HG02943 (cell line): Measurements from ENCODE around the gene ADGRG1.

Source experiments
- ATAC-seq: cut with Tn5 transposase; IDR thresholded peaks from one replicate; pipeline ENCODE4 v1.9.1; 2021; ENCODE audit warnings: mild to moderate bottlenecking, low read depth, moderate library complexity; ENCODE audit not compliant: unreplicated experiment

Gene ADGRG1

GRCh38 chr16:57694725-57695679 lies 66.6 kb downstream of the ADGRG1 start, which contains the start of gene DRC7:
TSS of gene DRC7 (plus strand) at chr16:57694806. CDS start at chr16:57697950, 3,144 bp downstream.
- ATAC-seq: no peak

DNA sequence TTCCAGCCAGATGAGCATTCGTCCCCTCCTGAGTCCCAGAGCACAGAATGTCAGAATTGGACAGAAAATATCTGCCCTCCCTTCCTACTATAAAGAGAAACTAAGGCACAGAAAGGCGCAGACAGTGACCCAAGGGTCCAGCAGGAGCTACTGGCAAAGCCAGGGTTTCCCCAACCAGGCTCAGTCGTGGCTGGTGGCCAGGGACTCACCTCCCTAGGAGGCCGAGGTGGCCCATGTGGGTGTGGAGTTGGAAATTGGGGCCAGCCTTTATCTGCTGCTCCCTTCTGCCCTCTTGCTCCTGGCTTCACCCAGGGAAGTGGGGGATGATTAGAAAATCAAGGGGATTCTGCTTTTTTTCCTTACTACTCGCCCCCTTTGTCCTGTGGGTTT lies 67.2 kb downstream of the ADGRG1 start:
- no peak for ATAC-seq

DNA sequence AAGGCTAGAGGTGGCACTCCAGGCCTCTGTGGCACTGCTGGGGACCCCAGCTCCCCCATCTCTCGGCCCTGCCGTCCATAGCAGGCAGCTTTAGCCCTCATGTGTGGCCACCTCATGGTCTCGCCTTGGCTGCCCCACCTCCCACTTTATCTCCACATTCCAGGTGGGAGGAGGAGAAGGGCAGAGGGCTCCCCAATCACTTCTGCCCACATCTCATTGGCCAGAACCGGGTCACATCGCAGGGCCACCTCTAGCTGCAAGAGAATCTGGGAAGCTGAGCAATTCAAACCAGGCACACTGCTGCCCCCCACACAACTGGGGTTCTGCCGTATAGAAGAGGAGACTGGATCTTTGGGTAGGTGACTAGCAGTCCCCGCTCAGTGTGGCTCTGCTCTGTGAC lies 67.8 kb downstream of the ADGRG1 start:
- no peak for ATAC-seq

DNA sequence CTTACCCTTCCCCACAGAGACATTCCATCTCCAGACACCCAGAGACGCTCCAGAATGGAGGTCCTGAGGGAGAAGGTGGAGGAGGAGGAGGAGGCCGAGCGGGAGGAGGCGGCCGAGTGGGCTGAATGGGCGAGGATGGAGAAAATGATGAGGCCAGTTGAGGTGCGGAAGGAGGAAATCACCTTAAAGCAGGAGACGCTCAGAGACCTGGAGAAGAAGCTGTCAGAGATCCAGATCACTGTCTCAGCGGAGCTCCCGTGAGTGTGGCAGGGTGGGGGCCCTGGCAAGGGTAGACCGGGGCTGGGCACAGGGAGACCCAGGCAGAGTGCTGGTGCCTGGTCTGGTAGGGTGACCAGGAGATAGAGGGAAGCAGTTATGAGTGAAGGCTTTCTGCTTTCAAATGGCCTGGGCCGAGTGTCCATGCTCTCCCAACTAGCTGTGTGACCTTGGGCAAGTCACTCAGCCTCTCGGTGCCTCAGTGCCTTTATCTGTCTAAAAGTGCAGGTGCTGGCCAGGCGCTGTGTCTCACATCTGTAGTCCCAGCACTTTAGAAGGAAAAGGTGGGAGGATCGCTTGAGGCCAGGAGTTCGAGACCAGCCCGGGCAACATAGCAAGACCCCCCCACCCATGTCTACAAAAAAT lies 69.6 kb downstream of the ADGRG1 start:
- ATAC-seq: no peak

DNA sequence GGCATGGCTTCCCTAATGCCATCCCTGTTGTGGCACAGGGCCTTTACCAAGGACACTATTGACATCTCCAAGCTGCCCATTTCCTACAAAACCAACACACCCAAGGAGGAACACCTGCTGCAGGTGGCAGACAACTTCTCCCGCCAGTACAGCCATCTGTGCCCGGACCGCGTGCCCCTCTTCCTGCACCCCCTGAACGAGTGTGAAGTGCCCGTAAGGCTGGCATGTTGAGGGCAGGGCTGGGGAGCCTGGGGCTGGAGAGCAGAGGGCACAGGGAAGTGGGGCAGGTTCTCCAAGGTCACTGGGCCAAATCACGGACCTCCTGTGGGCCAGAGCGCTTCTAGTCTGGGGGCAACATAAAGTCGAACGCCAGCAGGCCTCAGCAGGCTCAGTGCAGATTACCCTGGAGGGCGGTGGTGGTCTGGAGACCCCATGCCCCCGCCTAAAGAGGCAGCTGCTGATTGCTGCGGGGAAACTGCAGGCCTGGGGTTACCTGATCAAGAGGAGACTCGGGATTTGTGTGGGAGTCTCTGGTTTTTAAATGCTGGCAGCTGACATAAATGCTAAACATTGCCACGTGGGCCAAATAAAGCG lies 70.5 kb downstream of the ADGRG1 start:
- ATAC-seq: no peak

GRCh38 chr16:57699481-57699880 lies 71.1 kb downstream of the ADGRG1 start:
- no peak for ATAC-seq

DNA sequence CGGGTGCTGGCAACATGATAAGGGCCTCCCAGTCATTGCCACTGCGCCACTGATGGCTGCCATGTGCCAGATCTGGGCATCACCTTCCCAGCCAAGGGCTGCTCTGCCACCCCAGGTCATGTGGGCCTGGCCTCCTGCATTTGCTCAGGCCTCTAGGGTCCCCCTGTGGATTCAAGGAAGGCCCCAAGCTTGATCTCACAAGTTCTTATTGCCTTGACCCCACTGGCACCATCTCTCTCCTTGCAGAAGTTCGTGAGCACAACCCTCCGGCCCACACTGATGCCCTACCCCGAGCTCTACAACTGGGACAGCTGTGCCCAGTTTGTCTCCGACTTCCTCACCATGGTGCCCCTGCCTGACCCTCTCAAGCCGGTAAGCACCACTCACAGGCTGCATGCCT lies 71.5 kb downstream of the ADGRG1 start:
- ATAC-seq: no peak

- ATAC-seq: no peak
Observed at GRCh38 chr16:57700781-57701551, 72.5 kb downstream of the ADGRG1 start.

DNA sequence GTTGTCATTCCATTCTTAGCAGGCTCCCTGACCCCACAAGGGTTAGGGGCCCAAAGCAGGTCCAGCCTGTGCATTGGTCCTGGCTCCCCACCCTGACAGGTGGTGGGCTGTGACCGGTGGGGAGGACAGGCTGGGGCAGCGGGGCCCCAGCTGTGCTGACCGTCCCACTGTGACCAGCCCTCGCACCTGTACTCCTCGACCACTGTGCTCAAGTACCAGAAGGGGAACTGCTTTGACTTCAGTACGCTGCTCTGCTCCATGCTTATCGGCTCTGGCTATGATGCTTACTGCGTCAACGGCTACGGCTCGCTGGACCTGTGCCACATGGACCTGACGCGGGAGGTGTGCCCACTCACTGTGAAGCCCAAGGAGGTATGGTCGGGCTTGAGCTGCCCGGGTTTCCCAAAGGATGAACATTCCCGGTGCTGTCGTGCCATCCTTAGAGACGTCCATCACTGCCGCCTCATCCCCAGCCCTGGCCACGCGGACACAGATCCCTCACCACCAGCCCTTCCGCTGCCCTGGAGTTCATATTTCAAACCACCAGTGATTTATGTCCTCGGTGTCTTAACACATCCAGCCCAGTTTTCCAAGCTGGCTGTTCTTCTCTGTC lies 73.4 kb downstream of the ADGRG1 start:
- ATAC-seq: no peak

GRCh38 chr16:57703416-57704010 lies 75.1 kb downstream of the ADGRG1 start:
- ATAC-seq: no peak

GRCh38 chr16:57704011-57704904 lies 75.8 kb downstream of the ADGRG1 start:
- no peak for ATAC-seq

DNA sequence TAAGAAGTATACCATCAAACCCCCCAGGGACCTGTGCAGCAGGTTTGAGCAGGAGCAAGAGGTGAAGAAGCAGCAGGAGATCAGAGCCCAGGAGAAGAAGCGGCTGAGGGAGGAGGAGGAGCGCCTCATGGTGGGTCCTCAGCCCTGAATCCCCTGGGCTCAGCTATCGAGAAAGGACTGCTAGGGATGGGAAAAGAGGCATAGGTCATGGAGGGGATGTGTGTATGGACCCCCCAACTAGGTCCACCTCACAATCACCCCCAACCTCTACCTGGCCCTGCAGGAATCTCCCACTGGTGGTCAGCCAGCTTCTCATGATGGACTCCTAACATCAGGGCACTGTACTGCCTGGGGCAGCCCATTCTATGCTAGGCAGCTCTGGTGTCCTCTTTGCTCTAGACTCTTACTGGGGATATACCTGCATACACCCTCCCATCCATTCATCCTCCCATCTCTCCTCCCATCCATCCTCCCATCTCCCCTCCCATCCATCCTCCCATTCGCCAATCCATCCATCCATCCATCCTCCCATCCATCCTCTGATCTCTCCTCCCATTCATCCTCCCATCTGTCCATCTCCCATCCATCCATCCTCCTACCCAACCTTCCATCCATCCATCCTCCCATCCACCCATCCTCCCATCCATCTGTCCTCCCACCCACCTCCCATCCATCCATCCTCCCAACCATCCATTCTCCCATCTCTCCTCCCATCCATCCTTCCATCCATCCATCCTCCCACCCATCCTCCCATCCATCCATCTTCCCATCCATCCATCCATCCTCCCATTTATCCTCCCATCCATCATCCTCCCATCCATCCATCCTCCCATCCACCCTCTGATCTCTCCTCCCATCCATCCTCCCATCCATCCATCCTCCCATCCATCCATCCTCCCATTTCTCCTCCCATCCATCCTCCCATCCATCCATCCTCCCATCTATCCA lies 76.7 kb downstream of the ADGRG1 start:
- ATAC-seq: no peak

GRCh38 chr16:57706717-57707116 lies 78.3 kb downstream of the ADGRG1 start:
- no peak for ATAC-seq

DNA sequence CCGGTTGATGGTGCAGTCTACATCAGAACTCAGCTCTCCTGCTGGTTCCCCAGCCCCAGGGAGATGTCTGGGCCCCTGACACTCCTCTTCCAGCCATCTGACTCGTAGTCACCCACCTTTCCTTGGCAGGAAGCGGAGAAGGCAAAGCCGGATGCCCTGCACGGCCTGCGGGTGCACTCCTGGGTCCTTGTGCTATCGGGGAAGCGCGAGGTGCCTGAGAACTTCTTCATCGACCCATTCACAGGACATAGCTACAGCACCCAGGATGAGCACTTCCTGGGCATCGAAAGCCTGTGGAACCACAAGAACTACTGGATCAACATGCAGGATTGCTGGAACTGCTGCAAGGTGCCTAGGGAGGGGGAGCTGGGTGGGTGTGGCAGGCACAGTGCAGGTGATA lies 78.9 kb downstream of the ADGRG1 start:
- ATAC-seq: no peak

GRCh38 chr16:57708168-57708567 lies 79.7 kb downstream of the ADGRG1 start:
- no peak for ATAC-seq

DNA sequence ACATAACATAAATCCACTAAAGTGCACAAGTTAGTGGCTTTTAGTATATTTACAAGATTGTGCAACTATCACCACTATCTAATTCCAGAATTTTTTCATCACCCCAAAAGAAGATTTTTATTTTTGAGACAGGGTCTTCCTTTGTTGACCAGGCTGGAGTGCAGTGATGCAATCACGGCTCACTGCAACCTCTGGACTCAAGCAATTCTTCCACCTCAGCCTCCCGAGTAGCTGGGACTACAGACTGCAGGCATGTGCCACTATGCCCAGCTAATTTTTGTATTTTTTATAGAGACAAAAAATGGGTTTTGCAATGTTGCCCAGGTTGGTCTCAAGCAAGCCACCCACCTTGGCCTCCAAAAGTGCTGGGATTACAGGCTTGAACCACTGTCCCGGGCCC lies 81.2 kb downstream of the ADGRG1 start:
- no peak for ATAC-seq

DNA sequence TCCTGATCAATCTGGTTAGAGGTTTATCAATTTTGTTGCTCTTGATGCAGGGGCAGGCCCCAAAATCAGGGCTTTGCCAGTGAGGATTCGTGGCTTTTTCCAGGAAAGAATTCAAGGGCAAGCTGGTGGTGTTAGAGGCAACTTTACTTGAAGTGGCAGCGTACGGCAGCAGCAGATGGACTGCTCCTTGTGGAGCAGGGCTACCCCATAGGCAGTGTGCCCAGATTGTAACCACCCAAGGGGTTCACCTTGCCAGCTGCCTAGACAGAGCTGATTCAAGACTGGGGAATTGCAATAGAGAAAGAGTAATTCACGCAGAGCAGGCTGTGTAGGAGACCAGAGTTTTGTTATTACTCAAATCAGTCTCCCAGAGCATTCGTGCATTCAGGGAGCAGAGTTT lies 82.9 kb downstream of the ADGRG1 start:
- ATAC-seq: no peak

GRCh38 chr16:57711993-57712392 lies 83.6 kb downstream of the ADGRG1 start:
- no peak for ATAC-seq
